ENCODE data around the gene HMG20B.

DNA sequence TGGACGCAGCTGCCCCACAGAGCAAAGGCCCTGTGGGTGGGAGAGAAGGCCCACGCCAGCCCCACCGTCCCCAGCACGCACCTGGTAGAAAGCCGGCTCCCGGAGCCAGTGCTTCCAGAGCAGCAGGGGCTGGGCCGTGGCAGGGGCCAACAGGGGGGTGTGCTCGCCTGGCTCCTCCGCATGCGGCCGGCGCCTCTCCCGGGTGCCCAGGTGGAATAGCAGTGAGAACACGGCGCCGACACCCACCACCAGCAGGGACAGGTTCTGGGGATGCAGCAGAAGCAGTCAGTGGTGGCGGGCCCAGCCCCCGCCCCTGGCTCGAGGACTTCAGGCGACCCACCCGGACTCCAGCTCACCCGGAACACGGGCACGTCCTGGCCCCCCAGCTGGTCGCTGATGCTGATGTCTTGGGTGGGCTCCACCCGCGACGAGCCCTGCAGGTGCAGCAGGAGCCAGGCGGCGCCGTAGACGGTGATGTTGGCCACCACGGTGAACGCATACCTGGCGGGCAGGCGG lies 24.9 kb upstream of the HMG20B start:
- no peak for TF ChIP-seq FOSL1 (IDR thresholded peaks at IDR 0.05; ENCODE audit: low read depth)
- TF ChIP-seq POLR2AphosphoS5 (IDR thresholded peaks at IDR 0.05; ENCODE audit: low read depth, low read length), result no peak
- no peak for TF ChIP-seq EZH2 (IDR thresholded peaks at IDR 0.05)
- TF ChIP-seq, protein P1, sequence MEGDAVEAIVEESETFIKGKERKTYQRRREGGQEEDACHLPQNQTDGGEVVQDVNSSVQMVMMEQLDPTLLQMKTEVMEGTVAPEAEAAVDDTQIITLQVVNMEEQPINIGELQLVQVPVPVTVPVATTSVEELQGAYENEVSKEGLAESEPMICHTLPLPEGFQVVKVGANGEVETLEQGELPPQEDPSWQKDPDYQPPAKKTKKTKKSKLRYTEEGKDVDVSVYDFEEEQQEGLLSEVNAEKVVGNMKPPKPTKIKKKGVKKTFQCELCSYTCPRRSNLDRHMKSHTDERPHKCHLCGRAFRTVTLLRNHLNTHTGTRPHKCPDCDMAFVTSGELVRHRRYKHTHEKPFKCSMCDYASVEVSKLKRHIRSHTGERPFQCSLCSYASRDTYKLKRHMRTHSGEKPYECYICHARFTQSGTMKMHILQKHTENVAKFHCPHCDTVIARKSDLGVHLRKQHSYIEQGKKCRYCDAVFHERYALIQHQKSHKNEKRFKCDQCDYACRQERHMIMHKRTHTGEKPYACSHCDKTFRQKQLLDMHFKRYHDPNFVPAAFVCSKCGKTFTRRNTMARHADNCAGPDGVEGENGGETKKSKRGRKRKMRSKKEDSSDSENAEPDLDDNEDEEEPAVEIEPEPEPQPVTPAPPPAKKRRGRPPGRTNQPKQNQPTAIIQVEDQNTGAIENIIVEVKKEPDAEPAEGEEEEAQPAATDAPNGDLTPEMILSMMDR (IDR thresholded peaks at IDR 0.05 in 2 of 3, conservative IDR thresholded peaks at IDR 0.05 in 1 of 3; ENCODE audit: borderline replicate concordance in 1 of 3, insufficient read depth in 1 of 3, low read depth in 2 of 3, low read length in 2 of 3), result no peak
- no peak for TF ChIP-seq EZH2phosphoT487 (IDR thresholded peaks at IDR 0.05; ENCODE audit: borderline replicate concordance)
- TF ChIP-seq POLR2A (IDR thresholded peaks at IDR 0.05; ENCODE audit: borderline replicate concordance, extremely low read depth, insufficient read depth, insufficient read length), result no peak
- TF ChIP-seq, protein P2, sequence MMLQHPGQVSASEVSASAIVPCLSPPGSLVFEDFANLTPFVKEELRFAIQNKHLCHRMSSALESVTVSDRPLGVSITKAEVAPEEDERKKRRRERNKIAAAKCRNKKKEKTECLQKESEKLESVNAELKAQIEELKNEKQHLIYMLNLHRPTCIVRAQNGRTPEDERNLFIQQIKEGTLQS (IDR thresholded peaks at IDR 0.05), result no peak
- TF ChIP-seq SP1 (IDR thresholded peaks at IDR 0.05; ENCODE audit: low read depth), result no peak
- no peak for TF ChIP-seq TCF7L2 (IDR thresholded peaks at IDR 0.05; ENCODE audit: borderline replicate concordance, extremely low read depth, insufficient read depth, insufficient read length)
- no peak for TF ChIP-seq CEBPB (IDR thresholded peaks at IDR 0.05; ENCODE audit: low read depth)
- no peak for TF ChIP-seq ELF1 (IDR thresholded peaks at IDR 0.05; ENCODE audit: borderline replicate concordance, low read depth)
- TF ChIP-seq CBX3 (IDR thresholded peaks at IDR 0.05; ENCODE audit: low read depth), result no peak

Data from HCT116 (cell line).